NB4 (cell line): ENCODE measurements around the gene ARHGAP35.
A peak's percentile ranks its signal among the peaks of the same experiment; 100 is the strongest.
"Not testable (repeated sequence)": the region's sequence is repeated elsewhere in the genome, so short reads cannot be mapped to it uniquely, and the experiment has no call there.

Experiments used
- DNase-seq: peaks from one replicate; pipeline ENCODE4 v3.0.0; 2010; ENCODE audit warnings: low read depth
- H3K4me3 ChIP-seq: one replicate; pipeline ENCODE4 v1.5.1; 2011; ENCODE audit warnings: mild to moderate bottlenecking, low read depth, low read length, moderate library complexity
- MYC ChIP-seq: IDR thresholded peaks from 2 replicates; pipeline ENCODE4 v1.6.1; 2011; ENCODE audit warnings: low read depth, low read length
- POLR2A ChIP-seq: IDR thresholded peaks from 2 replicates; pipeline ENCODE4 v1.6.1; 2011; ENCODE audit warnings: mild to moderate bottlenecking; ENCODE audit not compliant: insufficient read length; ENCODE audit errors: extremely low read depth
- TF ChIP-seq, protein P1 (sequence below): IDR thresholded peaks from 2 replicates; pipeline ENCODE4 v1.6.1; 2011; ENCODE audit warnings: low read depth, low read length
- TF ChIP-seq, protein P2 (sequence below): IDR thresholded peaks from one replicate; pipeline ENCODE4 v1.5.1; 2012; ENCODE audit warnings: low read depth, low read length

The ARHGAP35 gene

DNA sequence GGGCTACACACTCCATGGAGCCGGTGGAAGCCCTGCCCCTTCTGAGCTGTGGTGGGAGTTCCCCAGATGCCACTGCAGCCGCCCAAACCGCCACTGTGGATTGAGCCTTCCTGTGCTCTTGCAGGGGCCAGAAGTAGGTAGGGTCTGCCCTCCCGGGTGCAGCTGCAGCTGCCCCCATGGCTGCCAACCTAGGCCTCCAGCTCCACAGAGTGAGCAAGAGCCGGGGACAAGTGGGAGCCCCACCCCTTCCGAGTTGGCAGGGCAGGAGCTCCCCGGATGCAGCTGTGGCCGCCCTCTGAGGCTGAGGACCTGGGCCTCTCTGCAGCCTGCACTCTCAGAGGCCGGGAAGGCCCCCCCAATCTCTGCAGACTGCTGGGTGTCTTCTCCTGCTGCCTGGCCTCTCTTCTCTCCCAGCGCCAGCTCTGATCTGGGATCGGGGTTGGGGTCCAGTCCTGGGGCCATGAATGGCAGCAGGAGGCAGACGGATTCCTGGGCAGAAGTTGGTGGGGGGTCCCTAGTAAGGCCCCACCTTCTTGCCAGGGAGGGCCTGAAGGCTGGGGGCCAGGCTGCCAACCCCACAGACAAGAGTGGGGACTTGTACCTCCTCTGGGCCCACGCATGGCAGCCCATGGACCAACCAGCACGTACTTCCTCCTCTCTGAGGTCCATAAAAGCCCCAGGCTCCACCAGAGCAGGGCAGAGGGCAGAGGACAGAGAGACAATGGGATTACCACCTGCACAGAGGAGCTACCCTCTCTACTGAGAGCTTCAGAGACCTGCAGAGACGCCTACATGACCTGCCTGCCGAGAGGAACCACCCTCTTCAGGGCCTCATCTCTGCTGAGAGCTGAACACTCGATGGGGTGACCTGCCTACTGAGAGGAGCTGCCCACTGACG, 39.0 kb upstream of the ARHGAP35 start:
- H3K4me3 ChIP-seq = no peak overlapping the region
- DNase-seq = peak; percentile 45
- TF ChIP-seq POLR2A = no peak
- TF ChIP-seq, protein P1, sequence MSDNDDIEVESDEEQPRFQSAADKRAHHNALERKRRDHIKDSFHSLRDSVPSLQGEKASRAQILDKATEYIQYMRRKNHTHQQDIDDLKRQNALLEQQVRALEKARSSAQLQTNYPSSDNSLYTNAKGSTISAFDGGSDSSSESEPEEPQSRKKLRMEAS = no peak
- TF ChIP-seq, protein P2, sequence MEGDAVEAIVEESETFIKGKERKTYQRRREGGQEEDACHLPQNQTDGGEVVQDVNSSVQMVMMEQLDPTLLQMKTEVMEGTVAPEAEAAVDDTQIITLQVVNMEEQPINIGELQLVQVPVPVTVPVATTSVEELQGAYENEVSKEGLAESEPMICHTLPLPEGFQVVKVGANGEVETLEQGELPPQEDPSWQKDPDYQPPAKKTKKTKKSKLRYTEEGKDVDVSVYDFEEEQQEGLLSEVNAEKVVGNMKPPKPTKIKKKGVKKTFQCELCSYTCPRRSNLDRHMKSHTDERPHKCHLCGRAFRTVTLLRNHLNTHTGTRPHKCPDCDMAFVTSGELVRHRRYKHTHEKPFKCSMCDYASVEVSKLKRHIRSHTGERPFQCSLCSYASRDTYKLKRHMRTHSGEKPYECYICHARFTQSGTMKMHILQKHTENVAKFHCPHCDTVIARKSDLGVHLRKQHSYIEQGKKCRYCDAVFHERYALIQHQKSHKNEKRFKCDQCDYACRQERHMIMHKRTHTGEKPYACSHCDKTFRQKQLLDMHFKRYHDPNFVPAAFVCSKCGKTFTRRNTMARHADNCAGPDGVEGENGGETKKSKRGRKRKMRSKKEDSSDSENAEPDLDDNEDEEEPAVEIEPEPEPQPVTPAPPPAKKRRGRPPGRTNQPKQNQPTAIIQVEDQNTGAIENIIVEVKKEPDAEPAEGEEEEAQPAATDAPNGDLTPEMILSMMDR = no peak
- no peak for TF ChIP-seq MYC

DNA sequence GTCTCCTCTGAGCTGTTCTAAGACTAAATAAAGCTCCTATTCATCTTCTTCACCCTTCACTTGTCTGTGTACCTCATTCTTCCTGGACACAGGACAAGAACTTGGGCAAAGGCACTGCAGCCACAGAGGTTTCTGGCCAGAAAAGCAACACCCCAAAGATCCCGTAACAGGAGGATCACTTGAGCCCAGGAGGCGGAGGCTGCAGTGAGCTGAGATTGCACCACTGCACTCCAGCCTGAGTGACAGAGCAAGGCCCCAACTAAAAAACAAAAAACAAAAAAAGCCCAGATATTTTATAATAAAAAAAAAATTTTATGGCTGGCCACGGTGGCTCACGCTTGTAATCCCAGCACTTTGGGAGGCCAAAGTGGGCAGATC, 38.4 kb upstream of the ARHGAP35 start:
- not testable (repeated sequence) for DNase-seq, H3K4me3 ChIP-seq

DNA sequence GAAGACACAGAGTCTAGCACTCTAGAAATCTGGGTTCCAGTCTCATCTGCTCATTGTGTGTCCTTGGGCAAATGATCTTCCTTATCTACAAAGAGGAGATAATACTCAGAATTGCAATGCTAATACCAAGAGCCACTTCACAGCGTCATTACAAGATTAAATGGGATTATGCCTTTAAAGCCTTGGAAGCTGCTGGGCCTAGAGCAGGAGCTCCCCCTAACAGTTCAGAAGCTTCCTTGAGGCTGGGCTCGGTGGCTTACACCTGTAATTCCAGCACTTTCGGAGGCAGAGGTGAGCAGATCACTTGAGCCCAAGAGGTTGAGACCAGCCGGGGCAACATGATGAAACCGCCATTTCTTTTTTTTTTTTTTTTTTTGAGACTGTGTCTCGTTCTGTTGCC, 37.7 kb upstream of the ARHGAP35 start:
- no peak overlapping the region for H3K4me3 ChIP-seq
- no peak for DNase-seq
- TF ChIP-seq, protein P1 = no peak
- TF ChIP-seq POLR2A (no peak), MYC (no peak)
- TF ChIP-seq, protein P2 = no peak

DNA sequence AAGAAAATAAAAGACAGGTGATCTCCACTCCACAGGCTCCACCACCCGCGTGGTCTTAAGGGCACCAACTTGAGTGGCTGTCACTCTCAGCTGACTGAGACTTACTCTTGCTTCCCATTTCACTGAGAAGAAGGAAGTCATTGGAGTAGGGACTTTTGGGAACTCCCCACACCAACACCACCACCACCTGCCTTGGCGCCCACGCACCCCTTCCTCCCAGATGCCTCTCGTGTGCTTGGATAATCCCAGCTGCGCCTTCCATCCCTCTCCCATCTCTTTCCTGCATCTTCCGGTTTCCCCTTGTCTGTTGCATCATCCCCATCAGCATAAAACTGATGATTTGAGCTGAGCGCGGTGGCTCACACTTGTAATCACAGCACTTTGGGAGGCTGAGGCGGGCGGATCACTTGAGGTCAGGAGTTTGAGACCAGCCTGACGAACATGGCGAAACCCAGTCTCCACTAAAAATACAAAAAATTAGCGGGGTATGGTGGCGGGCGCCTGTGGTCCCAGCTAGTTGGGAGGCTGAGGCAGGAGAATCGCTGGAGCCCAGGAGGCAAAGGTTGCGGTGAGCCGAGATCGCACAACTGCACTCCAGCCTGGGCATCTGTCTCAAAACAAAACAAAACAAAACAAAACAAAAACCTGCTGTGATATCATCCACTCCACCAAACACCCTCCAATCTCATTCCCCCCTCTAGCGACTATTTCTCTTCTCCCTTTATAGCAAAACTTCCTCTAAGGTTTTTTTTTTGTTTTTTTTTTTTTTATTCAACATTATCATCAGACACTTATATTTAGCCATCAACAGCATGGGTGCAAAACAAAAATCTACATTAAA, 35.7 kb upstream of the ARHGAP35 start:
- no peak overlapping the region for H3K4me3 ChIP-seq
- no peak for DNase-seq
- TF ChIP-seq MYC = no peak
- TF ChIP-seq POLR2A = no peak
- TF ChIP-seq, protein P2 = no peak
- TF ChIP-seq, protein P1 = no peak

DNA sequence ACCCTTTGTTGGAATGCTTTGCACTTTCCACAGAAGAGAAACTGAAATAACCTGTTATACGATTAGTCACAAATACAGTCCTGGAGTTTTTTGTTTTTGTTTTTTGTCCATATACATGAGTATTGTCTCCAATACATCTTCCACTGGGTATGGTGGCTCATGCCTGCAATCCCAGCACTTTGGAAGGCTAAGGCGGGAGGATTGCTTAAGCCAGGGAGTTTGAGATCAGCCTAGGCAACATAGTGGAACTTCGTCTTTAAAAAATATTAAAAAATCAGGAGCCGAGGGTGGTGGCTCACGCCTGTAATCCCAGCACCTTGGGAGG, 35.1 kb upstream of the ARHGAP35 start:
- no peak overlapping the region for H3K4me3 ChIP-seq
- TF ChIP-seq MYC (no peak), POLR2A (no peak)
- TF ChIP-seq, protein P1 = no peak
- TF ChIP-seq, protein P2 = no peak
- no peak for DNase-seq

DNA sequence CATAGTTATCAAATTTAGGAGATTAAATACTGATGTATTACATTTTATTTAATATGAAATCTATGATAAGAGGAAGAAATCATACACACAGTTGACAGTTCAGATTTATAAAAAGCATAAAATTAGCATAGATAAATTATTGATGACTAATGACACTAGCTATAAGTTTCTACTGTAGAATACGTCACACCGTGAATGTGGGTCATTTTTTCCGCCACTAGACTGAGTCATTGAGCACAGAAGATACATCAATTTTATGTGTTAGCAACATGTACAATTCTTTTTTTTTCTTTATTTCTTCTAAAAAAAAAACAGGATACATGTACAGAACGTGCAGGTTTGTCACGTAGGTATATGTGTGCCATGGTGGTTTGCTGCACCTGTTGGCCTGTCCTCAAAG, 32.3 kb upstream of the ARHGAP35 start:
- no peak for DNase-seq
- TF ChIP-seq, protein P2 = no peak
- TF ChIP-seq, protein P1 = no peak
- TF ChIP-seq MYC (no peak), POLR2A (no peak)
- no peak overlapping the region for H3K4me3 ChIP-seq
